Duodenal mucosa (tissue), 2 donors: ENCODE results near the gene SLC25A21.
"Not testable (repeated sequence)": the region's sequence is repeated elsewhere in the genome, so short reads cannot be mapped to it uniquely, and the experiment has no call there.

Source experiments
- H3K27ac ChIP-seq: one replicate; pipeline ENCODE4 v1.7.0; 2013; ENCODE audit warnings: low read depth, low read length
- H3K27me3 ChIP-seq, 2 donors: one replicate each; pipeline ENCODE4 v1.7.0; 2013; ENCODE audit warnings: low read length in 2 of 2, control low read depth in 1 of 2; ENCODE audit not compliant: insufficient read depth in 2 of 2, control insufficient read depth in 1 of 2
- H3K36me3 ChIP-seq, 2 donors: one replicate each; pipeline ENCODE4 v1.7.0; 2013; ENCODE audit warnings: low read length in 2 of 2, control low read depth in 1 of 2; ENCODE audit not compliant: insufficient read depth in 2 of 2, control insufficient read depth in 1 of 2
- H3K4me1 ChIP-seq, 2 donors: one replicate each; pipeline ENCODE4 v1.7.0; 2013; ENCODE audit warnings: low read length in 2 of 2, control low read depth in 1 of 2; ENCODE audit not compliant: insufficient read depth in 2 of 2, control insufficient read depth in 1 of 2
- H3K4me3 ChIP-seq, 2 donors: one replicate each; pipeline ENCODE4 v1.7.0; 2013; ENCODE audit warnings: low read length in 2 of 2, low read depth in 1 of 2
- H3K9ac ChIP-seq, 2 donors: one replicate each; pipeline ENCODE4 v1.7.0; 2013; ENCODE audit warnings: low read length in 2 of 2, low read depth in 1 of 2
- H3K9me3 ChIP-seq, 2 donors: one replicate each; pipeline ENCODE4 v1.7.0; 2013; ENCODE audit warnings: low read length in 2 of 2, control low read depth in 1 of 2; ENCODE audit not compliant: control insufficient read depth in 1 of 2

The SLC25A21 gene

DNA sequence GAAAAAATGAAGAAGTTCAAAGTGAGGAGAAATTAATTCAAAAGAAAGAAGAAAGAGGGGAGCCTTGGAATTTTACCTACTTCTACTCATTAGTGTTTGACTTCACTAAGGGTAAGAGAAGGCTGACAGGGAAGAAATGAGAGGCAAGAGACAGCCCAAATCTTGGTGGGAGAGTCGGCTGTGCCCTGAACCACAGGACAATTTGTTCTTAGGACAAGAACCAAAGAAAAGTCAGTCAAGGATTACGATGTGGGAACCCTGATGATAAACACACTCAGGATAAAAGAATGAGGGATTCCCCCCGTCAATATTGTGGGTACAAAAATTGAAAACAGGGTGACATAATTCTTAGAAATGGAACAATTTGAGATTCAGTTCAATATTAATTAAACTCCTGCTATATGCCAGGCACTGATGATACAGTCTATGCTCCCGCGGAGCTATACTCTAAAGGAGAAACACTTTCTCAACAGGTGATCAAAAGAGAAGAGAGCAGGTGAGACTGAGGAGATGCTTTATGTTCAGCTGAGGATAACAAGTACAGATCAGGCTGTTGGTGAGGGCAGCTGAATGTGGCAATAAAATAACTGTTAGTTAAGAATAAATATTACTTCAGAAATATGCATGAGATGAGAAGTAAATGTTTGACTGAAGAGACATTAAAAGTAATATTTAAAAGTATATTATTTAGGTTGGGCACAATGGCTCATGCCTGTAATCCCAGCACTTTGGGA lies 175.4 kb downstream of the SLC25A21 start:
- Histone ChIP-seq H3K27me3 (no peaks in the 10 kb centered on the region), H3K27ac (no peak overlapping the region), H3K36me3 (no peaks in the 10 kb centered on the region), H3K4me1 (no peaks in the 10 kb centered on the region), H3K9me3 (no peaks in the 10 kb centered on the region), H3K9ac (no peak overlapping the region), H3K4me3 (no peak overlapping the region)

DNA sequence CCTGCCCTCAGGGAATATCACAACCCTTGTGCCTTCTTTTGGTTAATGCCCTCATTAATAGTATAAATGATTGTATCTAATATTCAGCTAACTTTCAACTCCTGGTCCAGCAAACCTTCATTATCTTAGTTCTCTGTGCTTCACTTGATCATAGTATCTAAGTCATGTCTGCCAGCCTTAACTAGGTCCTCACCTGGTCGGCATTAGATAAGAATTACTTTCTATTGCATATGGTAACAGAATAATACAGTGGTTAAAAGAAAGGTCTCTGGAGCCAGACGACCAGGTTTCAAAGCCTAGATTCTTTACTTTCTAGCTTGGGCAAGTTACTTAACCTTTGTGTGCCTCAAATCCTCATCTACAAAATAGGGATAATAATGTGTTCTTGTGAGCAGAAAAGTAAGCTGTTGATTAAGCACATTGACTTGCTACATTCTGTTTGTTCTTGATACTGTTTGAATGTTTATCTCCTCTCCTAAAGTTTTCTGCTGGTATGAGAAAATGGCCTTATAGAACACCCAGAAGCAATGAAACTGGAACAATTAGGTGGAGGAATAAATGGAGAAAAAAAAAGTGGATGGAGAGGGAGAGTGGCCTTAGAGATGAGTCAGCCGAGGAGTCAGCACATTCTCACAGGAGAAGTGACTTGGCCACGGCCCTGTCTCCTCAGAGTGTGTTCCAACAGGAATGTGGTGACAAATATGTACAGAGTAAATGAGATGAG lies 176.1 kb downstream of the SLC25A21 start:
- Histone ChIP-seq H3K27me3 (no peaks in the 10 kb centered on the region), H3K36me3 (no peaks in the 10 kb centered on the region), H3K27ac (no peak overlapping the region), H3K4me3 (no peak overlapping the region), H3K9ac (no peak overlapping the region), H3K9me3 (no peaks in the 10 kb centered on the region), H3K4me1 (no peaks in the 10 kb centered on the region)

DNA sequence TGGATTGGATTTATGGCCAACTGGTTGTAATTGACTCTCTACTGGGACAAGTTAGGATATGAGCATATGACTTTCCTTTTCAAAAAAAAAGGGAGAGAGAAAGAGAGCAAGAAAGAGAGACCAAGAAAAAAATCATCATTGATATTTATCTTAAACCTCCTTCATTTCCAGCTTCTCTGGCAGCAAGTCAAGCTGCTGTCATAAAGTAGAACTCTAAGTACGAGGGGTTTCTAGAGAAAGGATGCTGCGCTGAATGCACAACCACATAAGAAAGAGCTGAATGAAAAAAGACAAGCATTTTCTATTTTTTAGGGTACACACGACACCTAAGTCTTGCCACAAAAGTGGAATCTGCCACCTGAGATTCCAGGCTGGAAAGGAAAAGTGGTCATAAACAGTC lies 182.6 kb downstream of the SLC25A21 start:
- no peak overlapping the region for H3K4me3 ChIP-seq
- H3K9me3 ChIP-seq: no peaks in the 10 kb centered on the region
- H3K4me1 ChIP-seq: no peaks in the 10 kb centered on the region
- H3K9ac ChIP-seq: no peak overlapping the region
- no peak overlapping the region for H3K27ac ChIP-seq
- no peaks in the 10 kb centered on the region for H3K36me3 ChIP-seq
- no peaks in the 10 kb centered on the region for H3K27me3 ChIP-seq

DNA sequence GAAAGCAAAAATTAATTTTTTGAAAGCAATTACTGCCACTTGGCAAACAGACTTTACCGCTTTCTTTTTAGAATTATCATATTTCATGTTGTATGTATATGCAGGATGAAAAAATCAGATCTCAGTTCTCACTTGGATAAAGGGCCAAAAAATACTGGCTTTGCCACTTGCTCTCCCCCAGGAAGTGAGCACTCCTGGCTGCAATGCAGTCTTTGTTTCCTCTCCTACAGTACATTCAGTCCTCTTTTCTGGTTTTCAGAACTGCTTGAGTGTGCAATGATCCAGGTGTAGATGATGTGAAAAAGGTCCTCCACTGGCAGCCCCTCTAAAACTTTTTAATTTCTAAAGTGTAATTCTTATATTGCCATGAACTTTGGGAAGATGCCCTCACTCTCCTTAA lies 183.4 kb downstream of the SLC25A21 start:
- Histone ChIP-seq H3K4me1 (no peaks in the 10 kb centered on the region), H3K36me3 (no peaks in the 10 kb centered on the region), H3K4me3 (no peak overlapping the region), H3K27ac (no peak overlapping the region), H3K27me3 (no peaks in the 10 kb centered on the region), H3K9me3 (no peaks in the 10 kb centered on the region), H3K9ac (no peak overlapping the region)

DNA sequence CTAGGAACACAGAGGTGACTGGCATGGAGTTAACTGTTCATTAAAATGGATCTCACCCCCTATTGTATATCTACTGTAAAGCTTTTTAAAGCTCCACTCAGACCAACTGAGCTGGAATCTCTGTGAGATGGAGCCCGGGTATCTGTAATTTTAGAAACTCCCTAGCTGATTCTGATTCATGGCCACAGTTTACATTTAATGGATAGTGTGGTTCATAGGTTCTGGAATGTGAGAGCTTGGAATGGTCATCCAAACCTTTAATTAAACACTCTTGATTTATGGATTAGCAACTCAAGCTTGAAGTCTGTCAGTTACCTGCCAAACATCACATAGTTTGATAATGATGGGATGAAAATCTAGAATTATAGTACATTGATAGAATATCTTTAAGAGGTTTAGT lies 183.8 kb downstream of the SLC25A21 start:
- Histone ChIP-seq H3K27me3 (no peaks in the 10 kb centered on the region), H3K9me3 (no peaks in the 10 kb centered on the region), H3K4me1 (no peaks in the 10 kb centered on the region), H3K4me3 (no peak overlapping the region), H3K36me3 (no peaks in the 10 kb centered on the region), H3K9ac (no peak overlapping the region), H3K27ac (no peak overlapping the region)

DNA sequence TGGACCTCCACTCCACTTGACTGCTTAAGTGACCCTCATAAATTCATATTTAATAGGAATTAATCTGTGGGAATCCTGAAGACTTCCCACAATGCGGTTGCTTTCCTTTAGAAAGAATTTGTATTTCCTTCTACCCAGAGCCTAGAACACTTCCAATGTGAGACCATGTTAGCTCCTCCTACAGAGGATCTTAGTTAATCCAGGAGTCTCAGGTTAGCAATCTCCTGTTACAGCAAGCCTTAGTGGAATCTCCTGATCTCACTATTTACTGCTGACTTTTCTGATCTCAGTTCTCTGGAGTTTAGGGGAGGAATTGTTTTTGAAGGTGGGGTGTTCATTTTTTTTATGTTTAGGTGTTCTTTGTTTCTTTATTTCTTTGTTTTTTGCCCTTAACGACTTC lies 186.0 kb downstream of the SLC25A21 start:
- Histone ChIP-seq H3K9me3 (no peaks in the 10 kb centered on the region), H3K36me3 (no peaks in the 10 kb centered on the region), H3K27me3 (no peaks in the 10 kb centered on the region), H3K9ac (no peak overlapping the region), H3K4me3 (no peak overlapping the region), H3K27ac (no peak overlapping the region), H3K4me1 (no peaks in the 10 kb centered on the region)

DNA sequence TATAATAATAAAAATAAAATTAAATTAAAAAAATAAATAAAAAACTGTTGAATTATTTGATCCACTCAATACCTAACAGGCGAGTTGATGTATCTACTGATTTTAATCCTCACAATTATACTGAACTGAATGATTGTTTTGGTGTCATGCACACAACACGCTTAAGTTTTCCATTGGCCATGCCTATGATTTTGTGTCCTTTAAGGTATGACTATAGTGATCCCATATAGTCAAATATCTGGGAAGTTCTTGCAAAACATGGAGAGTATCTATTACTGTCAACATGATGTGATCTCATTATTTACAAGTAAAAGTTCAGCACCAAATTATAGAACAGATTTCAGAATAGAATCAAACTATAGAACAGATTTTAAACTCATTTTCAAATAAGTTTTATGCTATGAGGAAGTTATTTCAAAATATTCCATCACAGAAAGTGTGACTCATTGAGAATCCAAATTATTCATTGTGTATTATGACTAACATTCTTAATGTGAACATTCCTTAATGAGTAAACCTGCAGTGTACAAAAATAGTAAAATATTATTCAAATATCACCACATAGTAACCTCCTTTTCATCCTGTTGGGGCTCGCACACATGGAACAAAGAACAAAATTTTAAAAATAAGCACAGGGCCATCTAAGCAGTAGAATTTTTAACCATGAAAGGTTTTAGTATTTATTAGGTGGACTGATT lies 190.4 kb downstream of the SLC25A21 start:
- no peak overlapping the region for H3K9ac ChIP-seq
- no peaks in the 10 kb centered on the region for H3K9me3 ChIP-seq
- no peak overlapping the region for H3K27ac ChIP-seq
- H3K4me3 ChIP-seq: no peak overlapping the region
- H3K27me3 ChIP-seq: no peaks in the 10 kb centered on the region
- no peaks in the 10 kb centered on the region for H3K36me3 ChIP-seq
- no peaks in the 10 kb centered on the region for H3K4me1 ChIP-seq

DNA sequence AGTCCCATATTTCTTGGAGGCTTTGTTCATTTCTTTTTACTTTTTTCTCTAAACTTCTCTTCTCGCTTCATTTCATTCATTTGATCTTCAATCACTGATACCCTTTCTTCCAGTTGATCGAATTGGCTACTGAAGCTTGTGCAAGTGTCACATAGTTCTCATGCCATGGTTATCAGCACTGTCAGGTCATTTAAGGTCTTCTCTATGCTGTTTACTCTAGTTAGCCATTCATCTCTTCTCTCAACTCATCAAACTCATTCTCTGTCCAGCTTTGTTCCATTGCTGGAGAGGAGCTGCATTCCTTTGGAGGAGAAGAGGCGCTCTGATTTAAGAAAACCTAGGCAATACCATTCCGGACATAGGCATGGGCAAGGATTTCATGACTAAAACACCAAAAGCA lies 192.0 kb downstream of the SLC25A21 start:
- not testable (repeated sequence) for H3K9ac ChIP-seq, H3K4me3 ChIP-seq, H3K36me3 ChIP-seq, H3K27ac ChIP-seq, H3K27me3 ChIP-seq, H3K4me1 ChIP-seq, H3K9me3 ChIP-seq

DNA sequence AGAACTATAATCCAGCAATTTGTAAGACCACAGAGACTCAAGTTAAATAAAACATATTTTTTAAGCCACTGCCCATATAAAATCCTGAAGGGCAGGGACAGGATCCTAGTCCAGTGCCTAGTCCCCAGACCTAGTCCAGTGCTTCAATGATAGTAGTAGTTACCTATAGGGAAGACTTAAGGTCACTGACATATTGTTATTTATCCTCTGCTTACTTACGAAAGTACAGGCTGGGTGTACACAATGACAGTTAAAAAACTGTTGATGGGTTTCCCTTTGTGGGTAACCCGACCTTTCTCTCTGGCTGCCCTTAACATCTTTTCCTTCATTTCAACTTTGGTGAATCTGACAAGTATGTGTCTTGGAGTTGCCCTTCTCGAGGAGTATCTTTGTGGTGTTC lies 192.5 kb downstream of the SLC25A21 start:
- Histone ChIP-seq H3K27ac (no peak overlapping the region), H3K9ac (no peak overlapping the region), H3K27me3 (no peaks in the 10 kb centered on the region), H3K36me3 (no peaks in the 10 kb centered on the region), H3K4me3 (no peak overlapping the region), H3K4me1 (no peaks in the 10 kb centered on the region), H3K9me3 (no peaks in the 10 kb centered on the region)

DNA sequence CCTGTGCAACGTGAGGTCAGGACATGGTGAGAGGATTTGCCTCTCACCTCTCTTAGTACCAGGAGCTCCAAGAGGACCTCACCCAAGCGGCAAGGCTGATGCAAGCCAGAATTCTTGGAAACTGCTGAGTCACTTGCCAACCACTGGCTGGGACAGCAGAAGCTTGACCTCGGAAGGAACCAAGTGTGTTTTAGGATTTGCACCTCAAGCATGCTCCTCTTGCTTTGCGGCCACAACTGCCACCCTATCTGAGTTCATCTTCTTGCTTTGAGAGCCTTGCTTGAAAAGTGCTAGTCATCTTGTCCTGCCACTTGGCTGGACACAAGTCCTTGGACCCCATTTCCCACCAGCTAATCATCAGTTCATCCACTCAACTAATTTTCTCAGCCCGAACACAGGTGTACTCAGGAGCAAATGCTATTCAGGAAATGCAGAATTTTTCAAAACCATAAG lies 195.8 kb downstream of the SLC25A21 start:
- Histone ChIP-seq H3K36me3 (no peaks in the 10 kb centered on the region), H3K27ac (no peak overlapping the region), H3K9me3 (no peaks in the 10 kb centered on the region), H3K4me3 (no peak overlapping the region), H3K9ac (no peak overlapping the region), H3K27me3 (no peaks in the 10 kb centered on the region), H3K4me1 (no peaks in the 10 kb centered on the region)
